ENCODE results near the gene WASF2.

DNA sequence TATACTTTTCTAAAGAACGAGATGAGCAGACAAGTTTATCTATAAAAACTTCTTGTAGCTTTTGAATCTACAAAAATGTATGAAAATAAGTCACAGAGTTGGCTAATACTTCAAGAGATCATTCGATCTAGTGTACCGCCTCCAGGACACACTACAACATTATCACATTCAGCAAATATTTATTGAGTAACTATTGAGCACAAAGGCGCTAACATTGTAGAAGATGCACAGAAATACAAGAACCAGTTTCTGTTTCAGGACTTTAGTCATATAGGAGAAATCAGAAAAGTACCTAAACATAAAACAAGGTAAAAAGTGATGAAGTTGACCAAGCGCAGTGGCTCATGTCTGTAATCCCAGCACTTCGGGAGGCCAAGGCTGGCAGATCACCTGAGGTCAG is 20.6 kb downstream of the WASF2 start:
- TF ChIP-seq, protein P1, sequence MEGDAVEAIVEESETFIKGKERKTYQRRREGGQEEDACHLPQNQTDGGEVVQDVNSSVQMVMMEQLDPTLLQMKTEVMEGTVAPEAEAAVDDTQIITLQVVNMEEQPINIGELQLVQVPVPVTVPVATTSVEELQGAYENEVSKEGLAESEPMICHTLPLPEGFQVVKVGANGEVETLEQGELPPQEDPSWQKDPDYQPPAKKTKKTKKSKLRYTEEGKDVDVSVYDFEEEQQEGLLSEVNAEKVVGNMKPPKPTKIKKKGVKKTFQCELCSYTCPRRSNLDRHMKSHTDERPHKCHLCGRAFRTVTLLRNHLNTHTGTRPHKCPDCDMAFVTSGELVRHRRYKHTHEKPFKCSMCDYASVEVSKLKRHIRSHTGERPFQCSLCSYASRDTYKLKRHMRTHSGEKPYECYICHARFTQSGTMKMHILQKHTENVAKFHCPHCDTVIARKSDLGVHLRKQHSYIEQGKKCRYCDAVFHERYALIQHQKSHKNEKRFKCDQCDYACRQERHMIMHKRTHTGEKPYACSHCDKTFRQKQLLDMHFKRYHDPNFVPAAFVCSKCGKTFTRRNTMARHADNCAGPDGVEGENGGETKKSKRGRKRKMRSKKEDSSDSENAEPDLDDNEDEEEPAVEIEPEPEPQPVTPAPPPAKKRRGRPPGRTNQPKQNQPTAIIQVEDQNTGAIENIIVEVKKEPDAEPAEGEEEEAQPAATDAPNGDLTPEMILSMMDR (IDR thresholded peaks at IDR 0.05), result no peak
- no peak for TF ChIP-seq EZH2phosphoT487 (IDR thresholded peaks at IDR 0.05)

Data from neural progenitor cell (in vitro differentiated cells).